Activated naive CD8-positive, alpha-beta T cell (primary cell): ENCODE measurements around the gene TSPYL1.
"Not testable (repeated sequence)": the region's sequence is repeated elsewhere in the genome, so short reads cannot be mapped to it uniquely, and the experiment has no call there.

Experiments used
- H3K27ac Mint-ChIP-seq: one replicate; pipeline ENCODE4 v1.8.0; 2021; ENCODE audit warnings: mixed read lengths
- H3K27me3 Mint-ChIP-seq: one replicate; pipeline ENCODE4 v1.8.0; 2021; ENCODE audit warnings: mixed read lengths
- H3K36me3 Mint-ChIP-seq: one replicate; pipeline ENCODE4 v1.8.0; 2021; ENCODE audit warnings: mixed read lengths
- H3K4me1 Mint-ChIP-seq: one replicate; pipeline ENCODE4 v1.8.0; 2021; ENCODE audit warnings: low read depth, mixed read lengths
- H3K4me3 Mint-ChIP-seq: one replicate; pipeline ENCODE4 v1.8.0; 2021; ENCODE audit warnings: mild to moderate bottlenecking, mixed read lengths
- H3K9me3 Mint-ChIP-seq: one replicate; pipeline ENCODE4 v1.8.0; 2021; ENCODE audit warnings: low read depth, mixed read lengths

Gene TSPYL1

GRCh38 chr6:116279232-116280160 lies at the start of gene TSPYL1:
TSS of gene TSPYL1 (minus strand) at chr6:116279930. CDS start at chr6:116279830, 100 bp downstream.
- H3K4me1 Mint-ChIP-seq, result peaks cover 55% of the 10 kb centered on the region
- no peaks in the 10 kb centered on the region for H3K9me3 Mint-ChIP-seq
- H3K4me3 Mint-ChIP-seq, result peak within 1 kb of the TSS; percentile 100
- no peaks in the 10 kb centered on the region for H3K27me3 Mint-ChIP-seq
- peak within 1 kb of the TSS; percentile 100 for H3K27ac Mint-ChIP-seq
- peaks cover 7% of the 10 kb centered on the region for H3K36me3 Mint-ChIP-seq

- no peaks in the 10 kb centered on the region for H3K4me1 Mint-ChIP-seq
- peaks cover 7% of the 10 kb centered on the region for H3K36me3 Mint-ChIP-seq
- H3K27ac Mint-ChIP-seq, result no peak overlapping the region
- H3K9me3 Mint-ChIP-seq, result peaks cover 4% of the 10 kb centered on the region
- H3K27me3 Mint-ChIP-seq, result no peaks in the 10 kb centered on the region
- H3K4me3 Mint-ChIP-seq, result no peak overlapping the region
Observed at GRCh38 chr6:116329156-116329555, 49.4 kb upstream of the TSPYL1 start.

- no peaks in the 10 kb centered on the region for H3K27me3 Mint-ChIP-seq
- H3K4me1 Mint-ChIP-seq, result no peaks in the 10 kb centered on the region
- peaks cover 7% of the 10 kb centered on the region for H3K36me3 Mint-ChIP-seq
- no peak overlapping the region for H3K27ac Mint-ChIP-seq
- H3K4me3 Mint-ChIP-seq, result no peak overlapping the region
- H3K9me3 Mint-ChIP-seq, result peaks cover 4% of the 10 kb centered on the region
Observed at GRCh38 chr6:116328528-116328903, 48.8 kb upstream of the TSPYL1 start.

GRCh38 chr6:116327803-116328527 lies 48.2 kb upstream of the TSPYL1 start:
- Mint-ChIP-seq H3K4me3 (no peak overlapping the region), H3K9me3 (peaks cover under 1% of the 10 kb centered on the region), H3K27ac (no peak overlapping the region), H3K4me1 (no peaks in the 10 kb centered on the region), H3K36me3 (peaks cover 4% of the 10 kb centered on the region), H3K27me3 (no peaks in the 10 kb centered on the region)

- no peak overlapping the region for H3K4me3 Mint-ChIP-seq
- H3K4me1 Mint-ChIP-seq, result no peaks in the 10 kb centered on the region
- H3K27me3 Mint-ChIP-seq, result no peaks in the 10 kb centered on the region
- no peak overlapping the region for H3K27ac Mint-ChIP-seq
- H3K36me3 Mint-ChIP-seq, result peaks cover 4% of the 10 kb centered on the region
- H3K9me3 Mint-ChIP-seq, result no peaks in the 10 kb centered on the region
Observed at GRCh38 chr6:116326996-116327395, 47.3 kb upstream of the TSPYL1 start.

GRCh38 chr6:116326181-116326671 lies 46.5 kb upstream of the TSPYL1 start:
- Mint-ChIP-seq H3K36me3 (peaks cover 4% of the 10 kb centered on the region), H3K27ac (no peak overlapping the region), H3K27me3 (no peaks in the 10 kb centered on the region), H3K4me3 (no peak overlapping the region), H3K9me3 (no peaks in the 10 kb centered on the region), H3K4me1 (no peaks in the 10 kb centered on the region)

GRCh38 chr6:116325634-116326132 lies 46.0 kb upstream of the TSPYL1 start:
- not testable (repeated sequence) for H3K27ac Mint-ChIP-seq, H3K27me3 Mint-ChIP-seq, H3K4me3 Mint-ChIP-seq, H3K9me3 Mint-ChIP-seq, H3K36me3 Mint-ChIP-seq, H3K4me1 Mint-ChIP-seq

- no peak overlapping the region for H3K4me3 Mint-ChIP-seq
- H3K4me1 Mint-ChIP-seq, result no peaks in the 10 kb centered on the region
- no peaks in the 10 kb centered on the region for H3K27me3 Mint-ChIP-seq
- H3K27ac Mint-ChIP-seq, result no peak overlapping the region
- H3K36me3 Mint-ChIP-seq, result peaks cover 7% of the 10 kb centered on the region
- no peaks in the 10 kb centered on the region for H3K9me3 Mint-ChIP-seq
Observed at GRCh38 chr6:116323863-116324262, 44.1 kb upstream of the TSPYL1 start.

GRCh38 chr6:116321933-116322332 lies 42.2 kb upstream of the TSPYL1 start:
- H3K27me3 Mint-ChIP-seq, H3K36me3 Mint-ChIP-seq, H3K9me3 Mint-ChIP-seq, H3K4me1 Mint-ChIP-seq, H3K4me3 Mint-ChIP-seq, H3K27ac Mint-ChIP-seq: not testable (repeated sequence)

- Mint-ChIP-seq H3K27me3 (no peaks in the 10 kb centered on the region), H3K4me1 (no peaks in the 10 kb centered on the region), H3K27ac (no peak overlapping the region), H3K9me3 (no peaks in the 10 kb centered on the region), H3K36me3 (peaks cover 3% of the 10 kb centered on the region), H3K4me3 (no peak overlapping the region)
Observed at GRCh38 chr6:116316772-116317467, 37.2 kb upstream of the TSPYL1 start.

GRCh38 chr6:116314878-116315277 lies 35.1 kb upstream of the TSPYL1 start:
- H3K4me1 Mint-ChIP-seq, result no peaks in the 10 kb centered on the region
- H3K4me3 Mint-ChIP-seq, result no peak overlapping the region
- H3K36me3 Mint-ChIP-seq, result peaks cover 15% of the 10 kb centered on the region
- no peak overlapping the region for H3K27ac Mint-ChIP-seq
- no peaks in the 10 kb centered on the region for H3K9me3 Mint-ChIP-seq
- H3K27me3 Mint-ChIP-seq, result no peaks in the 10 kb centered on the region

- Mint-ChIP-seq H3K27ac (no peak overlapping the region), H3K4me1 (no peaks in the 10 kb centered on the region), H3K4me3 (no peak overlapping the region), H3K36me3 (peaks cover 13% of the 10 kb centered on the region), H3K27me3 (no peaks in the 10 kb centered on the region), H3K9me3 (no peaks in the 10 kb centered on the region)
Observed at GRCh38 chr6:116314218-116314617, 34.5 kb upstream of the TSPYL1 start.

GRCh38 chr6:116313101-116313776 lies 33.5 kb upstream of the TSPYL1 start:
- H3K27ac Mint-ChIP-seq, result no peak overlapping the region
- H3K4me1 Mint-ChIP-seq, result no peaks in the 10 kb centered on the region
- H3K36me3 Mint-ChIP-seq, result peaks cover 13% of the 10 kb centered on the region
- H3K4me3 Mint-ChIP-seq, result no peak overlapping the region
- H3K9me3 Mint-ChIP-seq, result no peaks in the 10 kb centered on the region
- no peaks in the 10 kb centered on the region for H3K27me3 Mint-ChIP-seq

GRCh38 chr6:116309657-116310056 lies 29.9 kb upstream of the TSPYL1 start:
- Mint-ChIP-seq H3K4me3 (no peak overlapping the region), H3K27ac (no peak overlapping the region), H3K27me3 (no peaks in the 10 kb centered on the region), H3K36me3 (peaks cover 15% of the 10 kb centered on the region), H3K9me3 (no peaks in the 10 kb centered on the region), H3K4me1 (no peaks in the 10 kb centered on the region)
